Vagina (tissue), 2 donors: Measurements from ENCODE around the gene GNAQ.

Experiments
- POLR2A ChIP-seq, 2 donors: fragments of 450-650 bp; IDR thresholded peaks; one replicate each; pipeline ENCODE4 v1.6.1; 2017; ENCODE audit warnings: antibody characterized with exemption in 2 of 2, mild to moderate bottlenecking in 2 of 2, moderate library complexity in 2 of 2
- POLR2AphosphoS5 ChIP-seq, 2 donors: sonication (generic); formaldehyde crosslinking; IDR thresholded peaks; one replicate each; pipeline ENCODE4 v1.9.0; 2017; ENCODE audit warnings: antibody characterized with exemption in 2 of 2, mild to moderate bottlenecking in 2 of 2, low read depth in 1 of 2; ENCODE audit not compliant: insufficient read depth in 1 of 2
- TF ChIP-seq, protein P1 (sequence below), 3 experiments: fragments of 450-650 bp in 2 of 3; fragments of 200-600 bp in 1 of 3; sonication (generic) in 1 of 3; IDR thresholded peaks; one replicate each; pipeline ENCODE4 v1.5.1; 2017 to 2019; ENCODE audit warnings: antibody characterized with exemption in 3 of 3, mild to moderate bottlenecking in 2 of 3, moderate library complexity in 2 of 3

DNA sequence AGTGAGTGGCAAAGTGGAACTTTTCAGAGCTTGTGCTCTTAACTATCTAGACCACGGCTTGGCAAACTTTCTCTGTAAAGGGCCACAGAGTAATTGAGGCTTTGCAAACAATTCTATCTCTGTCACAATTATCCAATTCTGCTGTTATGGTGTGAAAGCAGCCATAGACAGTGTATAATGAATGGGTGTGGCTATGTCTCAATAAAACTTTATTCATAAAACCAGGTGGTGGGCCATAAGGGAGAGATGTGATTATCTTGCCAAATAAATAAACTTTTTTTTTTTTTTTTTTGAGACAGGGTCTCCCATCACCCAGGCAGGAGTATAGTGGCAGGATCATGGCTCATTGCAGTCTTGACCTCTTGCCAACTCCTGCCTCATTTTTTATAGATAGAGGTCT lies 304.8 kb downstream of the GNAQ start:
- TF ChIP-seq, protein P1, sequence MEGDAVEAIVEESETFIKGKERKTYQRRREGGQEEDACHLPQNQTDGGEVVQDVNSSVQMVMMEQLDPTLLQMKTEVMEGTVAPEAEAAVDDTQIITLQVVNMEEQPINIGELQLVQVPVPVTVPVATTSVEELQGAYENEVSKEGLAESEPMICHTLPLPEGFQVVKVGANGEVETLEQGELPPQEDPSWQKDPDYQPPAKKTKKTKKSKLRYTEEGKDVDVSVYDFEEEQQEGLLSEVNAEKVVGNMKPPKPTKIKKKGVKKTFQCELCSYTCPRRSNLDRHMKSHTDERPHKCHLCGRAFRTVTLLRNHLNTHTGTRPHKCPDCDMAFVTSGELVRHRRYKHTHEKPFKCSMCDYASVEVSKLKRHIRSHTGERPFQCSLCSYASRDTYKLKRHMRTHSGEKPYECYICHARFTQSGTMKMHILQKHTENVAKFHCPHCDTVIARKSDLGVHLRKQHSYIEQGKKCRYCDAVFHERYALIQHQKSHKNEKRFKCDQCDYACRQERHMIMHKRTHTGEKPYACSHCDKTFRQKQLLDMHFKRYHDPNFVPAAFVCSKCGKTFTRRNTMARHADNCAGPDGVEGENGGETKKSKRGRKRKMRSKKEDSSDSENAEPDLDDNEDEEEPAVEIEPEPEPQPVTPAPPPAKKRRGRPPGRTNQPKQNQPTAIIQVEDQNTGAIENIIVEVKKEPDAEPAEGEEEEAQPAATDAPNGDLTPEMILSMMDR (IDR thresholded peaks at IDR 0.05): no peak
- TF ChIP-seq POLR2AphosphoS5 (IDR thresholded peaks at IDR 0.05; ENCODE audit: insufficient read depth in 1 of 2, low read depth in 1 of 2) (no peak), POLR2A (IDR thresholded peaks at IDR 0.05) (no peak)
